BJ (cell line): ENCODE measurements around the gene PRKAR1B. TPM values are rescaled to one million over a fixed set of nuclear protein-coding genes. Genes with fewer than 3 reads are reported as not detected.

Experiments used
- CTCF ChIA-PET: fragments of 350-600 bp; formaldehyde crosslinking; extraction: SDS; loops from one replicate; lab custom pipeline; 2021; ENCODE audit warnings: antibody characterized with exemption, inconsistent platforms; lab: Yijun Ruan, JAX
- POLR2A ChIA-PET: fragments of 300-600 bp; sonication (Branson Sonifier 250); formaldehyde crosslinking; extraction: SDS; loops from one replicate; lab custom pipeline; 2021; ENCODE audit warnings: antibody characterized with exemption; lab: Charles Lee
- DNase-seq: peaks from one replicate; pipeline ENCODE4 v3.0.0-alpha.2; 2011; ENCODE audit warnings: low read depth
- H3K27me3 ChIP-seq: 2 replicates; pipeline ENCODE4 v1.6.0; 2011; ENCODE audit warnings: low read length; ENCODE audit not compliant: control insufficient read depth, insufficient read depth
- H3K36me3 ChIP-seq: 2 replicates; pipeline ENCODE4 v1.5.1; 2011; ENCODE audit warnings: low read length; ENCODE audit not compliant: control insufficient read depth, insufficient read depth
- H3K4me3 ChIP-seq: 2 replicates; pipeline ENCODE4 v1.5.1; 2011; ENCODE audit warnings: low read depth, mild to moderate bottlenecking, control low read depth, low read length
- polyA plus RNA-seq: library from polyadenylated mRNA; depleted of rRNA; stranded (reverse); fragments of >200 nt; gene quantifications from 2 replicates; pipeline ENCODE4 v1.2.3, GENCODE V29; 2011
- TF ChIP-seq, protein P1 (sequence below): IDR thresholded peaks from 2 replicates; pipeline ENCODE4 v1.5.1; 2011; ENCODE audit warnings: low read depth, mild to moderate bottlenecking, control low read depth, inconsistent platforms, low read length, moderate library complexity; ENCODE audit not compliant: insufficient read depth

PRKAR1B gene
- polyA plus RNA-seq, 1 experiment: 7.4 TPM

DNA sequence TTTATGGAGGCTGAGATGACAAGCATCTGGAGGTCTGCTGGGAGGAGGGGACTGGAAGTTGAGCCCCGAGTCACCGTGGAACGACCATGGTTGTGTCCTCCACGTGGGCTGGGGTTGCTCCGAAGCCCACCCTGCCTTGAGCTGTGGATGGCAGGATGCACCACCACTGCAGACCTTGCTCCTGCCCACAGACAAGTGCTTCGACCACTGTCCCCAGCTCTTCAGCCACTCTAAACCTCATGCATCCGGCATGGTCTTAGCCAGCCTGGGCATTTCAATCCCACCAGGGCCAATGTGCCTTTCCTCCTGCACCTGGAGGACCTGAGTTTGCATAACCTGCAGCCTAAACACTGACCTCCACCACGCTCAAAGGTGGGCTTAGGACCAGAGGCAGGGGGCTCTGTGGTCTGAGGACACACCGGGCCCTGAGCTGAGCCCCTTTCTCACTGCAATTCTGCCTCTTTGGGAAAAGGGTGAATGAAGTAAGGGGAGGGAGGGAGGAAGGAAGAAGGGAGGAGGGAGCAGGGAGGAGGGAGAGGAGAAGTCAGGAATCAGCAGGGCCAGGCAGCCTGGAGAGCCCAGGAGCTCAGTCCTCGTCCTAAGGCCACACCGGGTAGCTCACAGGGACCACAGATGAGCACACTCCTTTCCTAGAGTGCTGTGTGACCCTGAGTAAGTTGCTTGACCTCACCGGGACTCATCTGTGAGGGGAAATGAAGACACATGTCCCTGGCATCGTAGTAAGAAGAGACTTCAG is 45.4 kb downstream of the PRKAR1B start:
- ChIA-PET POLR2A (no interaction called here), CTCF (interaction anchor here (1.5 kb wide), 1 partner anchor 16 kb away, joined by 3 read pairs; no protein-coding TSS in a partner anchor)
- TF ChIP-seq, protein P1, sequence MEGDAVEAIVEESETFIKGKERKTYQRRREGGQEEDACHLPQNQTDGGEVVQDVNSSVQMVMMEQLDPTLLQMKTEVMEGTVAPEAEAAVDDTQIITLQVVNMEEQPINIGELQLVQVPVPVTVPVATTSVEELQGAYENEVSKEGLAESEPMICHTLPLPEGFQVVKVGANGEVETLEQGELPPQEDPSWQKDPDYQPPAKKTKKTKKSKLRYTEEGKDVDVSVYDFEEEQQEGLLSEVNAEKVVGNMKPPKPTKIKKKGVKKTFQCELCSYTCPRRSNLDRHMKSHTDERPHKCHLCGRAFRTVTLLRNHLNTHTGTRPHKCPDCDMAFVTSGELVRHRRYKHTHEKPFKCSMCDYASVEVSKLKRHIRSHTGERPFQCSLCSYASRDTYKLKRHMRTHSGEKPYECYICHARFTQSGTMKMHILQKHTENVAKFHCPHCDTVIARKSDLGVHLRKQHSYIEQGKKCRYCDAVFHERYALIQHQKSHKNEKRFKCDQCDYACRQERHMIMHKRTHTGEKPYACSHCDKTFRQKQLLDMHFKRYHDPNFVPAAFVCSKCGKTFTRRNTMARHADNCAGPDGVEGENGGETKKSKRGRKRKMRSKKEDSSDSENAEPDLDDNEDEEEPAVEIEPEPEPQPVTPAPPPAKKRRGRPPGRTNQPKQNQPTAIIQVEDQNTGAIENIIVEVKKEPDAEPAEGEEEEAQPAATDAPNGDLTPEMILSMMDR: no peak

DNA sequence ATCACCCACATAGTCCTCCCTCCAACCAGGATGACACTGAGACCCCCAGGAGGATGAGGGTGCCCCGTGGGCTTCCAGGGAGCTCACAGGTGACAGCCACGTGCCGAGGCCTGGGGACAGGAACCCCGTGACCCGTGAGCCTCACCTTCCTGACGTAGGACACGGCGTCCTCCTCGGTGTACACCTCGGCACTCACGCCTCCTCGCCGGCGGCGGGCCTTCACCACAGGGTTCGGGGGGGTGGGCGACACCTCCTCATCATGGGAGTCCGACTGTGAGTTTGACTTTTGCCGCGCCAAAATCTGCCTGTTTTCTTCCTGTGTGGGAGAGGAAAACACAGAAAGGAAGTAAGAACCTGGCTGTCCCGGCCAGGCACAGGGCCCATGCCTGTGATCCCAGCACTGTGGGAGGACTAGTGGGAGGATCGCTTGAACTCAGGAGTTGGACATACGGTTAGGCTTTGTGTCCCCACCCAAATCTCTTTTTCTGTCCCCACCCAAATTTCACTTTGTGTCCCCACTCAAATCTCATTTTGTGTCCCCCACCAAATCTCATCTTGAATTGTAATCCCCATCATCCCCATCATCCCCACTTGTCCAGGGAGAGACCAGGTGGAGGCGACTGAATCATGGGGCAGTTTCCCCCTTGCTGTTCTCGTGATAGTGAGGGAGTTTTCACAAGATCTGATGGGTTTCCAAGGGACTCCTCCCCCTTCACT is 46.5 kb downstream of the PRKAR1B start:
- TF ChIP-seq, protein P1: no peak
- Histone ChIP-seq H3K36me3 (peaks cover 3% of the 10 kb centered on the region), H3K27me3 (no peaks in the 10 kb centered on the region), H3K4me3 (no peak overlapping the region)
- ChIA-PET POLR2A (no interaction called here), CTCF (no interaction called here)
- no peak for DNase-seq

More for the DNA sequence above, 45.4 kb downstream of the PRKAR1B start:
- Histone ChIP-seq H3K36me3 (peaks cover 3% of the 10 kb centered on the region), H3K27me3 (no peaks in the 10 kb centered on the region), H3K4me3 (no peak overlapping the region)
- DNase-seq: no peak

DNA sequence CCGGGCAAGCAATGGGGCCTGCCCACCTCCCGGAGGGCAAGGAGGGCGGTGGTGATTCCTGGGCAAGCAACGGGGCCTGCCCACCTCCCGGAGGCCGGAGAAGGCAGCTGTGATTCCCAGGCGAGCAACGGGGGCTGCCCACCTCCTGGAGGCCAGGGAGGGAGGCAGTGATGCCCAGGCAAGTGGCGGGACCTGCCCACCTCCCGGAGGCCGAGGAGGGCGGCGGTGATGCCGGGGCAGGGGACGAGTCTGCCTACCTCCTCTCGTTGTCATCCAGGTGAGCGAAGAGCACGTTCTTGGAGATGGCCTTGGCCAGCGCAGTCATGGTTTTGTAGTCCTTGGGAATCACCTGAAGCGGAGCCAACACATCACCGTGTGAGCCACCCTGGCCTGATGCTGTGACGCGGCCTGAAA is 50.1 kb downstream of the PRKAR1B start:
- DNase-seq: no peak
- TF ChIP-seq, protein P1: no peak
- ChIA-PET POLR2A (no interaction called here), CTCF (no interaction called here)
- Histone ChIP-seq H3K36me3 (peaks cover 3% of the 10 kb centered on the region), H3K4me3 (no peak overlapping the region), H3K27me3 (no peaks in the 10 kb centered on the region)

DNA sequence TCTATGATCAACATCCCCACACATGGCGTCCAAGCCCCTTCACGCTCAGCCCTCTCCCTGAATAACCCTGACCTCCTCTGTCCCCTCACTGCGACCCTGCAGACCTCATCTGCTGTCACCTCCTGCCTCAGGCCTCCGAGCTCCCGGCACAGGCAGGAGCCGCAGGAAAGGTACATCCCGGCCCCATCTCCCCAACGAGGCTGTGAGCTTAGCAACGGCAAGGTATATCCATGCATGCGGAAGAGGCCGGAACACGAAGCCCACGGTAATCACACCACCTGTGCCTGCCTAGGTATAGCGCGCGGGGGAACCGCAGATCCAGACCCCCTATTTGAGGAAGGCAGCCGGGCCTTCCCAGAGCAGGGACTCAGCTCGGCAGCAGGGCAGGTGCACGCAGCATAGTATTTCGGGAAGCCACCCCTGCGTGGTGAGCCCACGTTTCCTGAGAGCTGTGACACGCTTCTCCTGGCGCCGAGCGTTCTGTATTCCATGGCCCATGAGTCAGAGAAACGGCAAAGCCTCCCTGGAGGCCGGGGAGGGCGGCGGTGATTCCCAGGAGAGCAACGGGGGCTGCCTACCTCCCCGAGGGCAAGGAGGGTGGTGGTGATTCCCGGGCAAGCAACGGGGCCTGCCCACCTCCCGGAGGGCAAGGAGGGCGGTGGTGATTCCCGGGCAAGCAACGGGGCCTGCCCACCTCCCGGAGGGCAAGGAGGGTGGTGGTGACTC is 50.7 kb downstream of the PRKAR1B start:
- ChIA-PET CTCF (no interaction called here), POLR2A (no interaction called here)
- Histone ChIP-seq H3K4me3 (no peak overlapping the region), H3K36me3 (peaks cover 3% of the 10 kb centered on the region), H3K27me3 (no peaks in the 10 kb centered on the region)
- TF ChIP-seq, protein P1: no peak
- no peak for DNase-seq
